Measurements from ENCODE around the gene AGAP1.
"Not testable (repeated sequence)": the region's sequence is repeated elsewhere in the genome, so short reads cannot be mapped to it uniquely, and the experiment has no call there.

Gene AGAP1

DNA sequence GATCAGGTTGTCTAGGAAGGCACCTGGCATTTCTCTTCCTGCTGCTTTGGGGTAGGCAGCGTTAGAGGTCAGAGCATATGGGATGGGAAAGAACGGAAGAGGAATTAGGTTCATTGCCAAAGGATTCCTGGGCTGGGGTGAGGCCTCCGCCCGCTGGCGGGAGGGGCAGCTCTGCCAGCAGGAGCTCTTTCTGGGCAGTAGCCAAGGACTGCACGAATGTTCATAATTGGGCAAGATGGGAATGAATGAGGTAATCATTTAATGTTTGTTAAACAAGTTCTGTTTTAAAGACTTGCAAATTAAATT, 253.9 kb downstream of the AGAP1 start:
- DNase-seq: no peak

DNA sequence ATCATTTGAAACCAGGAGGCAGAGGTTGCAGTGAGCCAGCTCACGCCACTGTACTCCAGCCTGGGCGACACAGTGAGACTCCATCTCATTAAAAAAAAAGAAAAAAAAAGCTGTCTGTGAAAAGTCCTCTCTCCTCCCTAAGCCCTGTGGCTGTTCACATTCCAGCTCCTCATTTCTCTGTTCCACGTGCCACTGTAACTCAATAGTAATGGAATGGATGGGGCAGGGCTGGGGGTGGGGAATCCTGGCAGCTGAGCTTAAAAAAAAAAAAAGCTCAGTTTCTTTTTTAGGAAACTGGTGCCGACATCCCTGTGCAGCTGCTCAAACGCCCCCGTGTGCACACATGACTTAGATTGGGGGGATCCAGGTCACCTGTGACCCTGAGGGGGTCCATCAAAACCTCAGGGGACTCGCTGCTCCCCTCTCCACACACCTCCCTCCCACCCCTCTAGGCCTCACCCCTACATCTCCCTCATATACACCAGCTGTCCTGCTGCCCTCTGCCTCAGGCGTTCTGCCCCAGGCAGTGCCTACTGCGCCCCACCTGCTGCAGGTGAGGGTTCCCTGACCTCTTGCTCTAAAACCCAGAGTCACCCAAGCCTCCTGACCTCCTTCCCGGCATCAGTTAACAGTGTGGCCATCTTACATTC, 255.4 kb downstream of the AGAP1 start:
- DNase-seq: no peak

DNA sequence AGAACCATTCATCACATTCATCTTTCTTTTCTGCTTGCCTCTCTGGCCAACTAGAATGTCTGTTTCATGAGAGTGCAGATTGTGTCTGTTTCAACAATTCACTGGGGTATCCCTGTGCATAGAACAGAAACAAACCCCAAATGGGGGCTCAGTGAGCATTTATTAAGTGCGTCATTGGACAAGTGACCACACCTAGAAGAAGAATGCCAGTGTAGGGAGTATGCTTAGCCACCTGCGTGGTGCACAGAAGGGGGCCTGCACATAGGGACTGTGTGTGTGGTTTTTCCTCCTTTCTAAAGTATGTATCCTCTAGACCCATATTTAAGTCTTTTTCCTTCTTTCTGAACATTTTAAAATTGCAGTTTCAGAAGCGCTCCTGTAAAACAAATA, 255.9 kb downstream of the AGAP1 start:
- DNase-seq: no peak

DNA sequence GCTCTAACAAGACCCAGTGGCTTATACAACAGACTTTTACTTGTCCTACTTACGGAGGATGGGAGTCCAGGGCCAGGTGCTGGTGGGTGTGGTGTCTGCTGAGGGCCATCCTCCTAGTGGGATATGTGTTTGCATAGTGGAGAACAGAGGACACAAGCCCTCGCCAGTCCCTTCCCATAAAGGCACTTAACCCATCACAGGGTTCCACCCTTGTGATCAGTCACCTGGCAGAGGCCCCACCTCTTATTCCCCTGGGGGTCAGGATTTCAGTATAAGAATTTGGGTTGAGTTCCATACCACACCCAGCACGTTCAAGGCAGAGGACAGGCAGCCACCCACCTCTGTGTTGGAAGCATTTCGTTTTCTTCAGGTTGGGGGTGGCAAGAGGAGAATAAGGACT, 259.0 kb downstream of the AGAP1 start:
- peak; percentile 73 for DNase-seq

DNA sequence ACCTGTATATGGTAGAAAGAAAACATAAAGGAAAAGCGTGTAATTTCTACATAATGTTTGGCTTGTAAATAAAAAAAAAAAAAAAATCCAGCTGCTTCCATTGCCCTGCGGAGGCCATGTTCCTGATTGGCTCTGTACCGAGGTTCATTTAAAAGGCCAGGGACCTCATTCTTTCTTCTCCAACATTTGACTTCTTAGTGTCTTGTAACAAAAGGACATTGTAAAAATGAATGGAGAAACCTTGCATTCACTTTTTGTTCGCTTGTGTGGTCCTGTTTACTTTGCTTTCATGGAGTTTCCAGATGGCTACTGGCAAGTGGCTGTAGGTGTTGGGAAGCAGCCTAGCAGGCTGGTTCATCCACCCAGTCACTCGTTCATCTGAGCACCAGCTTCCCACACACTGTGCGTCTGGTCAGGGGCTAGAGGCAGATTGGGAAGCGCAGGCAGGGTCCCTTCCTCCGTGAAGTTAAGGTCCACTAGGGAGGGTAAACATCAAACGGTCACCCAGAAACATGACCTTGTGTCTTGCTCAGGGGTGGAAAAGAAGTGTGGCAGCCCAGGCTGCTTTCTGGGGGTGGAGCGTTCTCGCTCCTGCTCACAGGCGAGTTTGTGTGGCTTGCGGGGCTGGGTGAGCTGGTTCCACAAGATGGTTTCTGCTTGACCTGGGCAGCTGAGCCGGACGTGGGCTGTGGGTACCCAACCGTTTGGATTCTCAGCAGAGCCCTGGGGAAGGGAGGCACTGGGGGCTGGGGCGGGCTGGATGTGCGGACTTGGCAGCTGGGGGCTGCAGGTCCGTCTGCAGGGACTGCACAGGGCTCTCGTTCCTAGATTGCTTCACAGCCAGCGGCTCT, 260.7 kb downstream of the AGAP1 start:
- peak; percentile 16 for DNase-seq

DNA sequence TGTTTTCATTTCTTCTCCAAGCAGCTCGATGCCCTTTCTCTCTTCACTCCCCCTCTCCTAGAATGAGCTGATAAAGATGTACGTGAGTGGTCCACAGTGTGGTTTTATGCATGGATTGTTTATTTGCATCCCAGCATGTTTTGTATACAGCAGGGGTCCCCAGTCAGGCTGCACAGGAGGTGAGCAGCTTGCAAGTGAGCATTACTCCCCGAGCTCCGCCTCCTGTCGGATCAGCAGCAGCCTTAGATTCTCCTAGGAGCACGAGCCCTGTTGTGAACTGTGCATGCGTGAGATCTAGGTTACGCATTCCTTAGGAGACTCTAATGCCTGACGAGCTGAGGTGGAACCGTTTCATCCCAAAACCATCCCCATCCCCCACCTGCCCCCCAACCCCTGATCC, 262.6 kb downstream of the AGAP1 start:
- no peak for DNase-seq

DNA sequence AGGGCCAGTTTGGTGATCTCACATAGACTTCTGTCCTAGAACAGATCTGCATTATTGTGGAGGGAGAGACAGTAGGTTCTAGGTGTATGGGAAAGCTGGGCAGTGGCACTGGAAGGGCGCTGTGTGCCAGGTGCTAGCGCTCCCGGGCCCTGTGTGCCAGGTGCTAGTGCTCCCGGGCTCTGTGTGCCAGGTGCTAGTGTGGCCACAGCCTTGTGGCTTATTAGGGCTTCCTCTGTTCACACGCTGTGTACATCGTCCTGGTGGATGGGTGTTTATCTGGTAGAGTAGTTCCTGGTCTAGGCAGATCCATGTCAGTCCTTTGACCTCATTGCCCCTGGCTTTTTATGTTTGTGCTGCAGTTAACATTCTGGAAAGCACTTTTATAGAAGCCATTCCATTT, 263.4 kb downstream of the AGAP1 start:
- no peak for DNase-seq

DNA sequence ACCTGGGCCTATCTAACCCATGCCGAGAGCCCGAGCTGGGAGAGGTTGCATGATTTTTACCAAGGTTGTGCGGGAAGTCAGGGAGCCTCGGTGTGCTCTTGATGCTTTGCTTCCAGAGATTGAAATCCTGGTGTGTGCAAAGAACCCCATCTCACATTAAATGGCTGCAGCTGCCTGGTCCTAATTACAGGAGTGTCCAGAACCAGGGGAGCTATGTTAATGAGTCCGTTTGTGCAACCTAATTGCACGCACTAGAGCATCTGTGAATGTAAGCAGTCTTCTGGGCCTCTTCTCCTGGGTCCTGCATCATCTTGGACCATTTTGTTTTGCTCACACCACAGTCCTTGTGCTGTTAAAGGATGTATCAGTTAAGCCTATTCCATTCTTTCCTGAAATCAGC, 263.8 kb downstream of the AGAP1 start:
- DNase-seq: no peak

DNA sequence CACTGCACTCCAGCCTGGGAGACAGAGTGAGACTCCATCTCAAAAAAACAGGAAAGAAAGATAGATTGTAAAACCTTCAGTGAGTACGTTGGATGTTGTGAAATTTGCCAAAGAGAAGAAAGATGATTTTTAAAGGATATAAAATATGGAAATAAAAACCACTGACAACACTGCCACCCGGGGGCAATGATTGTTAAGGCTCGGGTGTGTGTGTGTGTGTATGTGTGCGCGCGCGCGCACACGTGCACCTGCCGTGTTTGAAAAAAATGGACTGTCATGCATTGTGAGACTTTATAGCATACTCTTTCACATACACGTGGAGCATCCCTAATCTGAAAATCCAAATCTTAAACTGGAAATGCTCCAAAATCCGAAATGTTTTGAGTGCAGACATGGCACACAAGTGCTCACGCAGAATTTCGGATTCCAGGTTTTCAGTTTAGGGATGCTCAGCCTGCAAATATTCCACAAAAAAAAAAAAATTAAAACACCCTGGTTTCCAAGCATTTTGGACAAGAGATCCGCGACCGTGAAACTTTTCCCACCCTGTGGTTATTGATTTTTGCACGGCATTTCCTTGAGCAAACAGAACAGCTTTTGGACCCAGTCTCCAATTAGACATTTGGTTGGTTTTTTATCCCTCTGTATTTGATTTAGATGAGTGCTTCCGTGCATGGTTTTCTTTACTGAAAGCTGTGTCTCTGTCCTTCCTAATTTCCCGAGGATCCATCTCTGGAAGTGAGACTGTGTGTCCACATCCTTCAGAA, 269.2 kb downstream of the AGAP1 start:
- DNase-seq: no peak

DNA sequence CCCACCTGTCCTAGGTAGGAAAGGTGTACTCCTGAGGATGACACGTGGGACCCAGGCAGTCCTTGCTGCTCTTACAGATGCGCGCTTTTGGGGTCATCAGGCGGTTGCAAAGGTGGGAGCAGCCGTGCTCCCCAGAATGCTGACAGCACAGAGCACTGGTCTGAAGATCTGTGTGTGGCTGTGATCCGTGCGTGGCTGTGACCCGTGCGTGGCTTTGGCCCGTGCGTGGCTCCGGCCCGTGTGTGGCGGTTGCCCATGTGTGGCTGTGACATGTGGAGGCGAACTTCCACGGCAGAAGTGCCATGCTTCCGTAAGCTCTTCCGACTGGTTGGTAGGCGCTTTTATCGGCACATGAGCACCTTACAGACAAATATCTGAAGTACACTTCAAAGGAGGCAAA, 270.0 kb downstream of the AGAP1 start:
- DNase-seq: no peak

DNA sequence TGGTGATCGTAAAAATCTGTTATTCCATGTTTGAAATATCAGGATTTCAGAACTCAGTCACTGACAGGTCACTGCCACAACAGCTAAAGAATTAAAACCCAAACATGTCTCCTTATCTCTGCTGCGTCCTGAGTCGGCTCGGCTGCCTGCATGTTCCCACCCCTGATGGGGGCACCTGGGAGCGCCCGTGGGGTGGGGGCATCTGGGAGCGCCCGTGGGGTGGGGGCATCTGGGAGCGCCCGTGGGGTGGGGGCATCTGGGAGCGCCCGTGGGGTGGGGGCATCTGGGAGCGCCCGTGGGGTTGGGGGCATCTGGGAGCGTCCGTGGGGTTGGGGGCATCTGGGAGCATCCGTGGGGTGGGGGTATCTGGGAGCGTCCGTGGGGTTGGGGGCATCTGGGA, 270.6 kb downstream of the AGAP1 start:
- not testable (repeated sequence) for DNase-seq

DNA sequence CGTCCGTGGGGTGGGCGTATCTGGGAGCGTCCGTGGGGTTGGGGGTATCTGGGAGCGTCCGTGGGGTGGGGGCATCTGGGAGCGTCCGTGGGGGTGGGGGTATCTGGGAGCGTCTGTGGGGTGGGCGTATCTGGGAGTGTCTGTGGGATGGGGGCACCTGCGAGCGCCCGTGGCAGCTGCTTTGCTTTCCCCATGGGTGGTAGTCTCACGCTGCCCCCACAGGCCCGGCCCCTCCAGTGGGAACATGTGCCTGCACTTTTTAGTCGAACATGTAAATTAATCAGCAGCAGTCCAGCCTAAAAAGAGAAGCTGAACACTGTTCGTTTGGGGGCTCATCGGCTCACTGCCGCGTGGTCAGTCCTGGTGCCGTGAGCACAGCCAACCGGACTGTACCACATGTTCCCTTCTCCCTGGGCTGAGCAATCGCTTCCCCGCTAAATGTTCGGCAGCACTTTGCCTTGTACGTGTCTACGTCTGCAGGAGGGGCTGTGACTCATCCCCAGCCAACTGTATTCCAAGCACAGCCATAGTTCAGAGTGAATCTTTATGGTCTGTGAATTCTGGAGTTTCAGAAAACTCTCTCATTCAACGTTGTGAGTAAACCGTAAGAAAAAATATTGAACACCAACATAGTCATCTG, 271.5 kb downstream of the AGAP1 start:
- no peak for DNase-seq

DNA sequence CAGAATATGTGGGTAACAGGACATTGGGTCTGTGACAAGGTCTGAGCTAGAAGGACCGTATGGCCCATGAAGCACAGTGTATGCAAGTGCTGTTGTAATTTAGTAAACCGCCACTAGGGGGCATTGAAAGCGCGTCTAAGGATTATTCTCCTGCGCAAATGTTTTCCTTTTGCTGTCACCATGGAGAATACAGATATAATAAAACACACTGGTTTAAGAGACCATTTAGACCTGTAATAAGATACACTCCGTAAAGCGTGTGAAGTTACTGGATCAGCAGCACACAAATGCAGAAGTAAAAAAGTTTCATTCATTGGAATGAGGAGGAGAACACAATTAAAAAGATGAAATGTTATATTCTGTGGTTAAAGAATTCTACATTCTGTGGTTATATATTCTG, 272.4 kb downstream of the AGAP1 start:
- DNase-seq: peak; percentile 89

DNA sequence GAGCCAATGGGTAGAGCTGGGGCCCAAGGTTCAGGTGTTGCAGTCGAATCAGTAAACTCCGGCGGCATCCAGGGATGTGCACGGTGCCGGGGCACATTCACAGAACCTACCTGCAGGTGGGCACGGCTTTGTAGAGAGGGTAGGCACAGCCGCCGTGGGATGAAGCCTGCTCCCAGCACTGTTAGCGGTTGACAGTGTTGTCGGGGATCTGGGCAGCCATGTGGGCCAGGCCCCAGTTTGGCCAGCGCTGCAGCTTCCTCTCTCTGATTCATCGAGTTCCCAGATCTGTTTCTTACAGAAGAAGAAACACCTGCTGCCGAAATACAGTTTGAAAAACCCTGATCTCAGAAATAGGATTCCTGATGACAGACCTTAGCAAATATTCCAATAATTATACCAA, 274.8 kb downstream of the AGAP1 start:
- DNase-seq: no peak

DNA sequence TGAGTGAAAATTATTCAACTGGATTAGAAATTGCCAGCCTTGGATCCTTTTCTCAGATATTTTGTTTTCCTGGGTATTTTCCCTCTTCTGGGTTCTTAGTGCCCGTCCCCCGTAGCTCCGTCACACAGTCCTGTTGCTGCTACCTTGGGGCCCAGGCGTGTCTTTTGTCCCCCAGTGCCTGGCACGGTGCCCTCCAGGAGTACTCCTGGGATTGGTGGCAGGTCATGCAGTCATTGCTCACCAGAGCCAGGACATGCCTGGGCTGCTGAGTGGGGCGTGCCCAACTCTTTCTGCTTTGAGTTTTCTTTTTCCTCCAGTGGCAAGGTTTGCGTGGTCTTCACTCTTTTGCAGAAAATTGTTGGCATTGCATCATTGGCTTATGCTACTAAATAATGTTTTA, 275.2 kb downstream of the AGAP1 start:
- DNase-seq: no peak

DNA sequence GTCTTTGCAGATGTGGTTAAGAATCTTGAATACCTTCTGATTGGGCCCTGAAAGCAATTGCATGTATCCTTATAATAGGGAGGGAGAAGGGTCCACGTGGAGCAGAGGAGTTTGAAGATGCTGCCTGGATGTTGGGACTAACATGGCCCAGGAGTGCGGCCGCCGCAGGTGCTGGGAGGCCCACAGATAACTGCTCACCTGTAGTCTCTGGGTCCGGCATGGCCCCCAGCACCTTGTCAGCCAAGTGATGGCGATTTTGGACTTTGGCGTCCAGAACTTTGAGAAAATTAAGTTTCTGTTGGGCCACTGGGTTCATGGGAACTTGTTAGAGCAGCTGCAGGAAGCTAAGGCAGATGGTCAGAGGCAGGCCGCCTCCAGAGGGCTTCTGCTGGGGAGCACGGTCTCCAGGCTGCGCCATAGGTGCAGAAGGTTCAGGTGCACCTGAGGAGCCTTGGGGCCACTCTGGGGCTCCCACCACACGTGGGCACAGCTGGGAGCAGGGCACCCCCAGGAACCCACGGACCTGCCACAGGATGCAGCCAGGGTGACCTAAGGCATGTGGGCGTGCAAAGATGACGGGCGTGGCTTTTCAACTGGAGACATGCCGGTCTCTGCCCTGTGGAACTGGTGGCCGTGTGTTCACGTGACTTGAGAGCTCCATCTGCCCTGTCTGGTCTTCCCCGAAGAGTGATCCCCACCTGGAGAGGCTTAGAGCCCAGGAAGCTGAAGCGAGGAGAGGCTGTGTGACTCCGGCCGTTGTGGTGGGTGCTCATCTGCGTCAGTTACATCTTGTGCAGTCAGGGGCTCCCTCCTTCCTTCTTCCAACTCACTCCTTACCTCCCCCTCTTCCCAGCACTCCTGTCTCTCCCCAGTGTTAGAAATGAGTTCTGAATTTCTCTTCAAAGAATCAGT, 277.3 kb downstream of the AGAP1 start:
- no peak for DNase-seq

DNA sequence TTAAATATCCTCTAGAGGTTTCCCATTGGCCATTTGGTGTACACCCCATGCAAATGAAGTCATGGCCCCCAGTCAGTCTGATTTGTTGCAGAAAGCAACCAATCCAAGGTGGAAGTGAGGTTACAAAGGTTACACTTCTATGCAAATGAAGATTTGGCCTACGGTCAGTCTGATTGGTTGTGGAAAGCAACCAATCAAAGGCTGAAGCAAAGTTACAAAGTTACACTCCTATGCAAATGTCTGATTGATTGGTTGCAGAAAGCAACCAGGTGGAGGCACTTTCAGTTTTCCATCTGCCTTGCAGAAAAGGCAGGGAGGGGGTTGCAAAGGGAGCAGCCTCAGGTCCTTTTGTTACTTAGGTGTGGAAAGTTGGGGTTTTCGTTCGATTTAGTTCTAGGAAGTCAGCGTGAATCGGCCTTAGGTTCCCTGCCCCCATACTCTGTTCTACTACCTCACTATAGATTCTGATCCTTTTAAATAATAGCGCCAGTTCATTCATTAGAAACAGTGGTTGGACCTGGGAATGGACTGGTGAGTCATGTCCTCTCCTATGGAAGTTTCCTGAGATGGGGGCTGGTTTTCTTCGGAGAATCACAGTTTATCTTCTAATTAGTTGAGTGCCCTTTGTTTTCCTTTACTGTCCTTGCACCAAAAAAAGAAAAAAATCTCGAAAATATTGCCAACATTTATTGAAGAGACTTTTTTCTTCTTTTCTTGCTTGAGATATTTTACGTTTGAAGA, 279.5 kb downstream of the AGAP1 start:
- no peak for DNase-seq

DNA sequence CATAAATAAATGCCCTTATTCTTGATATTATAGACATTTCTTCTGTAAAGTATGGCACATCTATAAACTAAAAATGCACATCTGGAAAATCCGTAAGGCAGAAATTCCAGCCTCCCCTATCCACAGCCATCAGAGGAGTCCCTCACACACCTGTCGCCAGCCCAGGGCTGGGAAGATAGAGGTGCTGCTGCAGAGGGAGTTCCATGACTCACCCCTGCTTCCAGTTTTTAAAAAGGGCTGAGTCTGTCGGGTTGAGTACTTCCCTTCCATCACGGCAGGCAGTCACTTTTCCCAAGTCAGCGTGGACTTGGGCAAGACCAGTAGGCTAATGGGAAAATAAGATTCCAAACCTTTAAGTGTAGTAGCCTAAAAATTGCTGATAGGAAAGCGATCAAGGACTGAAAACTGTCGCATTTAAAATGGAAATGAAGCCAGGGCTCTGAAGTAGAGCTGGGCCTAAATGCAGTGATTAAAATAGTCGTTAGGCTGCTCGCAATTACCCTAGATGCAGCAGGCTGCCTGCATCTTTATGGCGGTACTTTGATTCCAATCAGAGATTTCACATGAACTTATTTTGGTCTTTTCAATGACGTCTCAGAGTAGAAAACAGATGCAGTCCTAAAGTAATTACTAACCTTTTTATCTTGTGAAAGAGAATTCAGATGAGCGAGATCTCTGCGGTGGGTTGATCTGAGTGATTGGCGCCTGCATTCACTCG, 280.5 kb downstream of the AGAP1 start:
- DNase-seq: no peak

DNA sequence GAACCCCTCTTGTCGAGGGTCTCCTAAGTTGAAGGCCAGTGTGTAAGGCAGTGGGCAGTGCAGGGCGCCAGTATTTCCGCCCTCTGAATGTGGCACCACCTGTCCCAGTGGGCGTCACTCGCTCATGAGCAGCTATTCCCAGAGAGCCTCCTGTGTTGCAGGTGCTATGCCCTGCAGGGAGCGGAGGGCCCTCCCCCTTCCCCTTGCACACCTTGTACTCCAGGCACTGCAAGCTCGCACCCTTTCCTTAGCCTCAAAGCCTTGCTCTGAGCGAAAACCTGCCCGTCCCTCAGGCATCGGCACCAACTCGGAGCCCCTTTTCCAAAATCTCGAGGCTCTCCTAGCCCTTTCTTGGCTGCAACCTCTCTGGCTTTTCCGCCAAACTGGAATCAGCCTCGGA, 282.7 kb downstream of the AGAP1 start:
- DNase-seq: peak; percentile 83

DNA sequence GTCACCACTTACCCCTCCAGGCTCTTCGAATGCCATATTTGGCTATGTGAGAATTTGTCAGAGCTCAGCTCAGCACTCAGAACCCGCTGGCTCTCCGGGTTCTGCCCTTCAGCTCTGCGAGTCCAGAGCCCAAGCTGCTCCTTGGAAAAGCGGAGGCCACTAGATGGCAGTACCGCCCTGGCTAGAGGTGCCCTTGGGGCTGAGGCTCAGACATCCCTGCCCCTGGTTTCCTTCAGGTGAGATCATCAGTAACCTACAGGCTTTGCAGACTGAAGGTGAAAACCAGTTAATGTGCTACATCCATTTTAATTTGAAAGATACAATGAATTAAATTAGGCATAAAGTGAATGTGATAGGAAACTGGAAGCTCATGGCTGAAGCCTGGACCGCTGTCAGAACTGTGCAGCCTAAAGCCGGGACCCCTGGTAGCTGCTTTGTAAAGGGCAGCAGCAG, 285.6 kb downstream of the AGAP1 start:
- DNase-seq: peak; percentile 72

DNA sequence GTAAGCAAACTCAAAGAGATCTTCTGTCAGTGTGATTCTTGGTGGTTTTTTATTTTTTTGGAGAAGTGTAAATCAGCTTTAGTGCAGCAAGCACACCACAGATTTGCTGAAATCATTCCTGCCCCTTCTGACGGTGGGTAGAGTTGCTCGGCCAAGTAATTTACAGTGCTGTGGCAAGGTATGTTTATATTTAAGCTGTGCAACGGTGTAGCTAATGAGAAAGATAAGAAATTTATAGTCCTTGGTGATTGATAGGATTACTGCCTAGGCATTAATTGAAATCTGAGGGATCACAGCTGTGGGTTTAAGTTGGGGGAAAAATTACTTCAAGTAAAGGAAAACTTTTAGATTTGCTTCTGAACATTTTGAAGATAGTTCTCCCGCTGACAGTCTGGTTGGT, 286.6 kb downstream of the AGAP1 start:
- DNase-seq: no peak
